Activated CD4-positive, alpha-beta T cell treated with anti-CD3 and anti-CD28 coated beads, Interleukin-2, amount 50 U/mL, for 24 hours (primary cell): ENCODE measurements around the gene ROM1.
"Not testable (repeated sequence)": the region's sequence is repeated elsewhere in the genome, so short reads cannot be mapped to it uniquely, and the experiment has no call there.

ENCODE experiments used
- DNase-seq, 2 donors: peaks; one replicate each; pipeline ENCODE4 v3.0.0-alpha.2; 2020; ENCODE audit warnings: low read depth in 1 of 2, low spot score in 1 of 2

ROM1 gene

GRCh38 chr11:62648185-62648966 is 35.3 kb downstream of the ROM1 start:
- no peak for DNase-seq

- DNase-seq = no peak
Measured at GRCh38 chr11:62648967-62649364, 35.9 kb downstream of the ROM1 start.

- no peak for DNase-seq
Measured at GRCh38 chr11:62649486-62649885, 36.4 kb downstream of the ROM1 start.

GRCh38 chr11:62650283-62650682 is 37.2 kb downstream of the ROM1 start:
- not testable (repeated sequence) for DNase-seq

GRCh38 chr11:62652161-62653006 is 39.3 kb downstream of the ROM1 start:
- DNase-seq = no peak

GRCh38 chr11:62654297-62654696 is 41.2 kb downstream of the ROM1 start:
- no peak for DNase-seq

GRCh38 chr11:62656796-62657429 is 43.9 kb downstream of the ROM1 start:
- DNase-seq = no peak

- no peak for DNase-seq
Measured at GRCh38 chr11:62664405-62665074, 51.5 kb downstream of the ROM1 start.
